Left renal pelvis (tissue), 4 donors: ENCODE measurements around the gene C16orf74. TPM values are rescaled to one million over a fixed set of nuclear protein-coding genes. Genes with fewer than 3 reads are reported as not detected.

Source experiments
- DNase-seq, 4 donors: peaks; one replicate each; pipeline ENCODE4 v3.0.0-alpha.2; 2013; ENCODE audit warnings: low read depth in 4 of 4, low spot score in 3 of 4
- polyA plus RNA-seq, 4 donors: library from polyadenylated mRNA; unstranded; fragments of 120-200 nt; gene quantifications; one replicate each; pipeline ENCODE4 v1.2.1, GENCODE V29; 2013; ENCODE audit not compliant: insufficient read length in 4 of 4

C16orf74 gene
- polyA plus RNA-seq, 4 donors: 2.5 to 3.7 (median 3.2) TPM

- no peak for DNase-seq
Observed at GRCh38 chr16:85677383-85677967, 73.4 kb downstream of the C16orf74 start.

GRCh38 chr16:85676466-85676865 lies 74.4 kb downstream of the C16orf74 start:
- DNase-seq: no peak

- no peak for DNase-seq
Observed at GRCh38 chr16:85675251-85675874, 75.5 kb downstream of the C16orf74 start.

- no peak for DNase-seq
Observed at GRCh38 chr16:85674828-85675227, 76.1 kb downstream of the C16orf74 start.

GRCh38 chr16:85674418-85674755 lies 76.5 kb downstream of the C16orf74 start:
- DNase-seq: no peak

GRCh38 chr16:85673529-85674417 lies 77.1 kb downstream of the C16orf74 start:
- no peak for DNase-seq

- DNase-seq: no peak
Observed at GRCh38 chr16:85670840-85671239, 80.1 kb downstream of the C16orf74 start.

- no peak for DNase-seq
Observed at GRCh38 chr16:85668676-85669424, 82.0 kb downstream of the C16orf74 start.

GRCh38 chr16:85667841-85668413 lies 83.0 kb downstream of the C16orf74 start:
- DNase-seq: no peak

GRCh38 chr16:85667261-85667660 lies 83.6 kb downstream of the C16orf74 start:
- DNase-seq: no peak

GRCh38 chr16:85665929-85666328 lies 85.0 kb downstream of the C16orf74 start:
- no peak for DNase-seq

- DNase-seq: no peak
Observed at GRCh38 chr16:85665373-85665740, 85.5 kb downstream of the C16orf74 start.

GRCh38 chr16:85664580-85665372 lies 86.1 kb downstream of the C16orf74 start:
- no peak for DNase-seq

- no peak for DNase-seq
Observed at GRCh38 chr16:85663891-85664321, 87.0 kb downstream of the C16orf74 start.

GRCh38 chr16:85662976-85663830 lies 87.7 kb downstream of the C16orf74 start:
- no peak for DNase-seq

- DNase-seq: peak in 1 of 4 donors; percentile 58
Observed at GRCh38 chr16:85662482-85662812, 88.4 kb downstream of the C16orf74 start.

GRCh38 chr16:85661740-85662481 lies 89.0 kb downstream of the C16orf74 start:
- DNase-seq: no peak
